OCI-LY1 (cell line): ENCODE measurements around the gene ULK4.

Source experiments
- H2AFZ ChIP-seq: fragments of 200-600 bp; sonication (generic), shearing (Covaris generic); 2 replicates; pipeline ENCODE4 v1.6.0; 2014; ENCODE audit warnings: antibody characterized with exemption, mild to moderate bottlenecking, low read length
- H3F3A ChIP-seq: fragments of 200-600 bp; sonication (generic), shearing (Covaris generic); 2 replicates; pipeline ENCODE4 v1.6.0; 2014; ENCODE audit warnings: mild to moderate bottlenecking, antibody characterized with exemption, low read length, moderate library complexity; ENCODE audit not compliant: insufficient read depth
- H3K27ac ChIP-seq: fragments of 200-600 bp; sonication (generic); 2 replicates; pipeline ENCODE4 v1.5.1; 2014; ENCODE audit warnings: low read length, mixed run types, mild to moderate bottlenecking, low read depth; ENCODE audit not compliant: poor library complexity, severe bottlenecking
- H3K27me3 ChIP-seq: fragments of 200-600 bp; sonication (generic); 2 replicates; pipeline ENCODE4 v1.6.0; 2014; ENCODE audit warnings: antibody characterized with exemption, mild to moderate bottlenecking, low read length, moderate library complexity; ENCODE audit not compliant: insufficient read depth
- H3K36me3 ChIP-seq: fragments of 200-600 bp; sonication (generic); 2 replicates; pipeline ENCODE4 v1.6.1; 2014; ENCODE audit warnings: mild to moderate bottlenecking, antibody characterized with exemption, low read length, moderate library complexity, mixed read lengths; ENCODE audit not compliant: insufficient read depth
- H3K4me1 ChIP-seq: fragments of 200-600 bp; sonication (generic); 2 replicates; pipeline ENCODE4 v1.5.1; 2014; ENCODE audit warnings: mild to moderate bottlenecking, low read length, moderate library complexity; ENCODE audit not compliant: insufficient read depth, severe bottlenecking
- H3K4me2 ChIP-seq: fragments of 200-600 bp; sonication (generic), shearing (Covaris generic); 2 replicates; pipeline ENCODE4 v1.6.1; 2014; ENCODE audit warnings: low read length
- H3K4me3 ChIP-seq: fragments of 200-600 bp; sonication (generic); 2 replicates; pipeline ENCODE4 v1.5.1; 2014; ENCODE audit warnings: low read length, low read depth, mild to moderate bottlenecking, mixed read lengths; ENCODE audit not compliant: poor library complexity, severe bottlenecking
- H3K79me2 ChIP-seq: fragments of 200-600 bp; shearing (Covaris generic); 2 replicates; pipeline ENCODE4 v1.6.1; 2016; ENCODE audit warnings: mixed run types, low read length, mixed read lengths; ENCODE audit not compliant: insufficient read depth
- H3K9ac ChIP-seq: fragments of 200-600 bp; sonication (generic), shearing (Covaris generic); 2 replicates; pipeline ENCODE4 v1.6.1; 2014; ENCODE audit warnings: mild to moderate bottlenecking, low read length, mixed read lengths
- H3K9me2 ChIP-seq: fragments of 200-600 bp; sonication (generic), shearing (Covaris generic); 2 replicates; pipeline ENCODE4 v1.6.1; 2014; ENCODE audit warnings: low read depth, mild to moderate bottlenecking, low read length, mixed read lengths
- H3K9me3 ChIP-seq: fragments of 200-600 bp; shearing (Covaris generic); 2 replicates; pipeline ENCODE4 v1.6.1; 2014; ENCODE audit warnings: low read length, mixed read lengths
- H4K20me1 ChIP-seq: fragments of 200-600 bp; sonication (generic), shearing (Covaris generic); 2 replicates; pipeline ENCODE4 v1.6.0; 2016; ENCODE audit warnings: mild to moderate bottlenecking, low read length; ENCODE audit not compliant: insufficient read depth
- CTCF ChIP-seq: fragments of 200-600 bp; sonication (generic), shearing (Covaris generic); IDR thresholded peaks from 2 replicates; pipeline ENCODE4 v1.5.1; 2017; ENCODE audit warnings: mild to moderate bottlenecking, antibody characterized with exemption, low read length, moderate library complexity, mixed read lengths
- EZH2 ChIP-seq: fragments of 200-600 bp; sonication (generic), shearing (Covaris generic); IDR thresholded peaks from 2 replicates; pipeline ENCODE4 v1.8.0; 2017; ENCODE audit warnings: borderline replicate concordance, mixed run types, mild to moderate bottlenecking, antibody characterized with exemption, low read length, moderate library complexity, mixed read lengths

Gene ULK4

GRCh38 chr3:41598402-41599126 is 363.3 kb downstream of the ULK4 start:
- Histone ChIP-seq H3K36me3 (no peaks in the 10 kb centered on the region), H3K27me3 (no peaks in the 10 kb centered on the region), H3K9ac (no peak overlapping the region), H3K9me3 (no peaks in the 10 kb centered on the region), H3K4me3 (no peak overlapping the region), H4K20me1 (no peaks in the 10 kb centered on the region), H3K4me1 (no peaks in the 10 kb centered on the region), H3F3A (no peaks in the 10 kb centered on the region), H3K79me2 (no peaks in the 10 kb centered on the region), H3K9me2 (no peaks in the 10 kb centered on the region), H3K4me2 (no peak overlapping the region), H3K27ac (no peak overlapping the region), H2AFZ (no peak overlapping the region)
- TF ChIP-seq EZH2, result no peak
- no peak for TF ChIP-seq CTCF

DNA sequence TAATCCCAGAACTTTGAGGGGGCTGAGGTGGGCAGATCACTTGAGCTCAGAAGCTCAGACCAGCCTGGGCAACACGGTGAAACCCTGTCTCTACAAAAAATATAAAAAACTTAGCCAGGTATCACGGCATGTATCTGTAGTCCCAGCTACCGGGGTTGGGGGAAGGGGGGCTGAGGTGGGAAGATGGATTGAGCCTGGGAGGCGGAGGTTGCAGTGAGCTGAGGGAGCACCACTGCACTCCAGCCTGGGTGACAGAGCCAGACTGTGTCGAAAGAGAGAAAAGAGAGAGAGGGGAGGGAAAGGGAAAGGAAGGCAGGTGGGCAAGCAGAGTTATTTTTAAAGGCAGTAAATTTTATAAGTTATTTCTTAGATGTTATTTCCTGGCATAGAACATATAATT is 368.1 kb downstream of the ULK4 start:
- H3K9ac ChIP-seq, result no peak overlapping the region
- H3K4me3 ChIP-seq, result no peak overlapping the region
- no peaks in the 10 kb centered on the region for H3F3A ChIP-seq
- H3K27ac ChIP-seq, result no peak overlapping the region
- H3K9me2 ChIP-seq, result no peaks in the 10 kb centered on the region
- no peaks in the 10 kb centered on the region for H3K9me3 ChIP-seq
- H4K20me1 ChIP-seq, result no peaks in the 10 kb centered on the region
- no peak overlapping the region for H2AFZ ChIP-seq
- no peaks in the 10 kb centered on the region for H3K79me2 ChIP-seq
- TF ChIP-seq CTCF (no peak), EZH2 (no peak)
- no peaks in the 10 kb centered on the region for H3K36me3 ChIP-seq
- H3K4me1 ChIP-seq, result no peaks in the 10 kb centered on the region
- H3K27me3 ChIP-seq, result no peaks in the 10 kb centered on the region
- no peak overlapping the region for H3K4me2 ChIP-seq

GRCh38 chr3:41592753-41593510 is 369.0 kb downstream of the ULK4 start:
- H3K9me2 ChIP-seq, result no peaks in the 10 kb centered on the region
- H3K4me1 ChIP-seq, result no peaks in the 10 kb centered on the region
- no peak overlapping the region for H3K27ac ChIP-seq
- H4K20me1 ChIP-seq, result no peaks in the 10 kb centered on the region
- no peak overlapping the region for H3K4me2 ChIP-seq
- H3K9me3 ChIP-seq, result no peaks in the 10 kb centered on the region
- H3K4me3 ChIP-seq, result no peak overlapping the region
- H2AFZ ChIP-seq, result no peak overlapping the region
- no peaks in the 10 kb centered on the region for H3K79me2 ChIP-seq
- no peaks in the 10 kb centered on the region for H3K36me3 ChIP-seq
- no peaks in the 10 kb centered on the region for H3F3A ChIP-seq
- TF ChIP-seq CTCF (no peak), EZH2 (no peak)
- H3K27me3 ChIP-seq, result no peaks in the 10 kb centered on the region
- no peak overlapping the region for H3K9ac ChIP-seq
